Activated CD8-positive, alpha-beta memory T cell treated with anti-CD3 and anti-CD28 coated beads for 4 hours (primary cell): ENCODE results near the gene RAC3.

Experiments used
- DNase-seq, 2 donors: peaks; one replicate each; pipeline ENCODE4 v3.0.0-alpha.2; 2020; ENCODE audit warnings: low read depth in 2 of 2

Gene RAC3

GRCh38 chr17:82031303-82031884 is at the start of gene RAC3:
Gene RAC3, plus strand, starts transcription at chr17:82031678. Its CDS starts 84 bp downstream, at chr17:82031762.
- DNase-seq: no peak

- no peak for DNase-seq
These were observed 48.4 kb upstream of the RAC3 start for GRCh38 chr17:81983011-81983638.

- no peak for DNase-seq
These were observed 47.7 kb upstream of the RAC3 start for GRCh38 chr17:81983639-81984373.

- DNase-seq: no peak
These were observed 46.6 kb upstream of the RAC3 start for GRCh38 chr17:81984773-81985410.

GRCh38 chr17:81986606-81987005 is 44.9 kb upstream of the RAC3 start:
- no peak for DNase-seq

- no peak for DNase-seq
These were observed 44.2 kb upstream of the RAC3 start for GRCh38 chr17:81987161-81987770.

- no peak for DNase-seq
These were observed 40.4 kb upstream of the RAC3 start for GRCh38 chr17:81990836-81991683.

- no peak for DNase-seq
These were observed 39.7 kb upstream of the RAC3 start for GRCh38 chr17:81991684-81992305.

GRCh38 chr17:81992306-81993102 is 39.0 kb upstream of the RAC3 start:
- DNase-seq: no peak

GRCh38 chr17:81993729-81994592 is 37.5 kb upstream of the RAC3 start:
- DNase-seq: no peak

GRCh38 chr17:81994593-81995462 is 36.6 kb upstream of the RAC3 start:
- no peak for DNase-seq

- no peak for DNase-seq
These were observed 35.8 kb upstream of the RAC3 start for GRCh38 chr17:81995463-81996231.

GRCh38 chr17:81996232-81996756 is 35.2 kb upstream of the RAC3 start:
- DNase-seq: no peak

- no peak for DNase-seq
These were observed 34.6 kb upstream of the RAC3 start for GRCh38 chr17:81996757-81997441.

- DNase-seq: no peak
These were observed 33.3 kb upstream of the RAC3 start for GRCh38 chr17:81998212-81998611.

- DNase-seq: no peak
These were observed 32.6 kb upstream of the RAC3 start for GRCh38 chr17:81998691-81999438.
